Keratinocyte (primary cell): ENCODE data around the gene CYP2D6.

Experiments used
- EZH2 ChIP-seq: IDR thresholded peaks from one replicate; pipeline ENCODE4 v1.6.1; 2012; ENCODE audit warnings: inconsistent platforms, mild to moderate bottlenecking, low read length, moderate library complexity
- TF ChIP-seq, protein P1 (sequence below), 3 experiments: IDR thresholded peaks in 1 of 3; conservative IDR thresholded peaks in 1 of 3; optimal IDR thresholded peaks in 1 of 3; 2 replicates in 2 of 3; 3 replicates in 1 of 3; pipeline versions ENCODE3 to v1.5.1; 2011; ENCODE audit warnings: low read length in 3 of 3, mild to moderate bottlenecking in 3 of 3, moderate library complexity in 2 of 3, control low read depth in 1 of 3, inconsistent platforms in 1 of 3; ENCODE audit not compliant: insufficient read depth in 2 of 3; ENCODE audit errors: extremely low read depth in 1 of 3

DNA sequence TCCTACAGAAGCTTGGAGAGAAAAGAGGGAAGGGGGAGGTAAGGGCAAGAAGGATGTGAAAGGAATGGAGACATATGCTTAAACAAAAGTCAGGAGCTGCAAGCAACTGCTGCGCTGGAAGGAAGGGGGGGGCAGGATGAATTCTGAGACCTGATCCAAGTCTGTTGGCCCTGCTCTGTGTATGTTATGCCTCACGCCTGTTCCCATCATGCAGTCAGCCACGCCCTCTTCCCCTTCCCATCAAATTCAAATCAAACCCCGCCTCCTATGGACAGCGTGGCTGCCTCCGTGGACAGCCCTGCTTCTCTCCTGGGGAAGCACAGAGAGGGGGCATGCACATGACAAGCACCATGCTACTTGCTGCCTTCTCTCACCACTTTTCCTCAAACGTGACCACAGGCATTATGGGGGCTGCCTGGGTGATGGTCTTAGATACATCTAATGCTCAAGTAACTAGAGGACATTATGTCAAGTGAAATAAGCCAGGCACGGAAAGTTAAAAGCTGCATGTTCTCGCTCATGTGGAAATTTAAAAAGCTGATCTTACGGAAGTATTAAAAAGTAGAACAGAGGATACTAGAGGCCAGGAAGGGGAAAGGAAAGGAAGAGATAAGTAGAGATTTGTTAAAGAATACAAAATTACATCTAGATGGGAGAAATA, 45.8 kb upstream of the CYP2D6 start:
- no peak for TF ChIP-seq EZH2
- TF ChIP-seq, protein P1, sequence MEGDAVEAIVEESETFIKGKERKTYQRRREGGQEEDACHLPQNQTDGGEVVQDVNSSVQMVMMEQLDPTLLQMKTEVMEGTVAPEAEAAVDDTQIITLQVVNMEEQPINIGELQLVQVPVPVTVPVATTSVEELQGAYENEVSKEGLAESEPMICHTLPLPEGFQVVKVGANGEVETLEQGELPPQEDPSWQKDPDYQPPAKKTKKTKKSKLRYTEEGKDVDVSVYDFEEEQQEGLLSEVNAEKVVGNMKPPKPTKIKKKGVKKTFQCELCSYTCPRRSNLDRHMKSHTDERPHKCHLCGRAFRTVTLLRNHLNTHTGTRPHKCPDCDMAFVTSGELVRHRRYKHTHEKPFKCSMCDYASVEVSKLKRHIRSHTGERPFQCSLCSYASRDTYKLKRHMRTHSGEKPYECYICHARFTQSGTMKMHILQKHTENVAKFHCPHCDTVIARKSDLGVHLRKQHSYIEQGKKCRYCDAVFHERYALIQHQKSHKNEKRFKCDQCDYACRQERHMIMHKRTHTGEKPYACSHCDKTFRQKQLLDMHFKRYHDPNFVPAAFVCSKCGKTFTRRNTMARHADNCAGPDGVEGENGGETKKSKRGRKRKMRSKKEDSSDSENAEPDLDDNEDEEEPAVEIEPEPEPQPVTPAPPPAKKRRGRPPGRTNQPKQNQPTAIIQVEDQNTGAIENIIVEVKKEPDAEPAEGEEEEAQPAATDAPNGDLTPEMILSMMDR (optimal IDR thresholded peaks at IDR 0.05 in 1 of 3, IDR thresholded peaks at IDR 0.05 in 1 of 3, conservative IDR thresholded peaks at IDR 0.05 in 1 of 3; ENCODE audit: extremely low read depth in 1 of 3, insufficient read depth in 2 of 3, low read length in 3 of 3), result no peak
